Epithelial cell of prostate (primary cell): ENCODE measurements around the gene TTC7B.
"Not testable (repeated sequence)": the region's sequence is repeated elsewhere in the genome, so short reads cannot be mapped to it uniquely, and the experiment has no call there.

Source experiments
- DNase-seq: peaks from one replicate; pipeline ENCODE4 v3.0.0-alpha.2; 2011; ENCODE audit warnings: low read depth, low spot score
- H3K27ac ChIP-seq: fragments of 450-650 bp; 2 replicates; pipeline ENCODE4 v1.5.1; 2017; ENCODE audit warnings: mild to moderate bottlenecking

Gene TTC7B

GRCh38 chr14:90525353-90526028 is 290.7 kb downstream of the TTC7B start:
- DNase-seq, H3K27ac ChIP-seq: not testable (repeated sequence)

- no peak for DNase-seq
These were observed 292.0 kb downstream of the TTC7B start for GRCh38 chr14:90523961-90524875.

GRCh38 chr14:90523544-90523943 is 292.7 kb downstream of the TTC7B start:
- H3K27ac ChIP-seq: no peak overlapping the region
- DNase-seq: no peak

More at GRCh38 chr14:90523961-90524875, 292.0 kb downstream of the TTC7B start:
- no peak overlapping the region for H3K27ac ChIP-seq

- no peak for DNase-seq
- no peak overlapping the region for H3K27ac ChIP-seq
These were observed 293.5 kb downstream of the TTC7B start for GRCh38 chr14:90522571-90523191.

GRCh38 chr14:90521930-90522483 is 294.2 kb downstream of the TTC7B start:
- H3K27ac ChIP-seq: no peak overlapping the region
- no peak for DNase-seq

- DNase-seq: no peak
These were observed 294.9 kb downstream of the TTC7B start for GRCh38 chr14:90521084-90521929.

GRCh38 chr14:90520326-90520725 is 295.9 kb downstream of the TTC7B start:
- H3K27ac ChIP-seq: no peak overlapping the region
- no peak for DNase-seq

More at GRCh38 chr14:90521084-90521929, 294.9 kb downstream of the TTC7B start:
- no peak overlapping the region for H3K27ac ChIP-seq

- no peak overlapping the region for H3K27ac ChIP-seq
- DNase-seq: no peak
These were observed 296.8 kb downstream of the TTC7B start for GRCh38 chr14:90519262-90519920.

GRCh38 chr14:90518941-90519256 is 297.3 kb downstream of the TTC7B start:
- no peak for DNase-seq
- H3K27ac ChIP-seq: no peak overlapping the region

- no peak overlapping the region for H3K27ac ChIP-seq
- no peak for DNase-seq
These were observed 297.9 kb downstream of the TTC7B start for GRCh38 chr14:90518069-90518940.

- no peak for DNase-seq
- H3K27ac ChIP-seq: no peak overlapping the region
These were observed 299.0 kb downstream of the TTC7B start for GRCh38 chr14:90517076-90517841.

GRCh38 chr14:90514566-90514965 is 301.7 kb downstream of the TTC7B start:
- H3K27ac ChIP-seq: peak overlapping the region; percentile 33
- no peak for DNase-seq

GRCh38 chr14:90514015-90514398 is 302.2 kb downstream of the TTC7B start:
- H3K27ac ChIP-seq: peak overlapping the region; percentile 33
- no peak for DNase-seq

- H3K27ac ChIP-seq: peak overlapping the region; percentile 33
- peak; percentile 51 for DNase-seq
These were observed 302.8 kb downstream of the TTC7B start for GRCh38 chr14:90513161-90514014.

- H3K27ac ChIP-seq: no peak overlapping the region
- DNase-seq: no peak
These were observed 303.8 kb downstream of the TTC7B start for GRCh38 chr14:90512329-90512991.

- no peak for DNase-seq
- H3K27ac ChIP-seq: no peak overlapping the region
These were observed 304.4 kb downstream of the TTC7B start for GRCh38 chr14:90511795-90512328.
